Activated CD8-positive, alpha-beta memory T cell treated with anti-CD3 and anti-CD28 coated beads for 4 hours (primary cell): Measurements from ENCODE around the gene IRF8.

Experiments
- DNase-seq, 2 donors: peaks; one replicate each; pipeline ENCODE4 v3.0.0-alpha.2; 2020; ENCODE audit warnings: low read depth in 2 of 2

Gene IRF8

GRCh38 chr16:85958731-85959130 is 59.8 kb downstream of the IRF8 start:
- DNase-seq: no peak

- no peak for DNase-seq
Measured at GRCh38 chr16:85959686-85960085, 60.7 kb downstream of the IRF8 start.

- DNase-seq: no peak
Measured at GRCh38 chr16:85960486-85961046, 61.6 kb downstream of the IRF8 start.

GRCh38 chr16:85961988-85962915 is 63.3 kb downstream of the IRF8 start:
- DNase-seq: no peak

- DNase-seq: no peak
Measured at GRCh38 chr16:85963753-85964285, 64.9 kb downstream of the IRF8 start.

GRCh38 chr16:85965125-85965524 is 66.2 kb downstream of the IRF8 start:
- no peak for DNase-seq

GRCh38 chr16:85967111-85967510 is 68.1 kb downstream of the IRF8 start:
- DNase-seq: no peak

GRCh38 chr16:85968041-85968920 is 69.3 kb downstream of the IRF8 start:
- no peak for DNase-seq

GRCh38 chr16:85969159-85969558 is 70.2 kb downstream of the IRF8 start:
- DNase-seq: no peak

GRCh38 chr16:85969591-85969990 is 70.6 kb downstream of the IRF8 start:
- no peak for DNase-seq

- no peak for DNase-seq
Measured at GRCh38 chr16:85970016-85970733, 71.2 kb downstream of the IRF8 start.

- DNase-seq: no peak
Measured at GRCh38 chr16:85970738-85971137, 71.8 kb downstream of the IRF8 start.
